Measurements from ENCODE around the gene MRPS18A.
"Not testable (repeated sequence)": the region's sequence is repeated elsewhere in the genome, so short reads cannot be mapped to it uniquely, and the experiment has no call there.

The MRPS18A gene

DNA sequence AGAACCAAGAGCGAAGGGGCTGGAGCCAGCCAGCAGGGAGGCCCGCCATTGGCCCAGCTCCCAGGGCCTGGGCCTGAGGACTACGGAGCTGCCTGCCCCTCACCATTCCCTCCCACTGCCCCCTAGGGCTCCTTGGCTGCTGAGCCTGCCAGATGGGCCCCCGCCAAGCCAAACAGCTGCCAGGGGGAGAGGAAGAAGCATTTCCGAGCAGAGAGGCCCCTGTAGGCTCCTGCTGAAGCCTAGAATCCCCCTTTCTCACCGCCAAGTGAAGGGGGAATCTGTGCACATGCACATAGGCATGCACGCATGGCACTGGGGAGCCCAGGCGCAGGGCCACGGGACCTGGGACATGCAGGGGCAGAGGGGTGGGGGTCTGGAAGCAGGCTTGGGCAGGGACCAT, 28.5 kb upstream of the MRPS18A start:
- no peak for DNase-seq

DNA sequence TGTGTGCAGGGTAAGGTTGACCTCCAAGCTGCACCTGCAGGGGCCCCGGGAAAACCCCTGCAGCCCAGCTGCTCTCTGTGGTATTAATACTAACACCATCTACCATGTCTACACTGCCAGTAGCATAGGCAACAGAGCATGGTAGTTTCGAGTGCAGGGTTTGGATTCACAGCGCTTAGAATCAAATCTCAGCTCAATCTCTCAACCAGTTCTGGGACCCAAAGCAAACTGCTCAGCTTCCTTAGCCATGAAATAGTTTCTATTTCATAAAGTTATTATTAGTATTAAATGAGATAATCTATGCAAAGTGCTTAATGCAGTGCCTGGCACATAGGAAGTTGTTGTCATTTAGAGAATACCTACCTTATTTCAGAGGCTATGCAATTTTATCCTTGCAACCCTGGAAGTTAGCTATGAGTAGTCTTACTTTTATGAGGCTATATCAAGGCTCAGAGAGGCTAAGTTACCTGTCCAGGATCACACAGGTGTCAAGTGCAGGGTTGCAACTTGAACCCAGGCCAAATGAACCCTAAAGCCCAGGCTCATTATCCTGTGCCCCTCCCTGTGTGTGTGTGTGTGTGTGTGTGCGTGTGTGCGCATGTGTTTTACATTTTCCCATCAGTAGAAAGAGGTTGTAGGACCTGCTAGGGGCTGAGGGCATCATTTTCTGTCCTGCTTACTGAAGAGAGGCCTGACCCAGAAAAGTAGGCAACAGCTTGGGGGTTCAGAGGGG, 27.6 kb upstream of the MRPS18A start:
- DNase-seq: no peak

DNA sequence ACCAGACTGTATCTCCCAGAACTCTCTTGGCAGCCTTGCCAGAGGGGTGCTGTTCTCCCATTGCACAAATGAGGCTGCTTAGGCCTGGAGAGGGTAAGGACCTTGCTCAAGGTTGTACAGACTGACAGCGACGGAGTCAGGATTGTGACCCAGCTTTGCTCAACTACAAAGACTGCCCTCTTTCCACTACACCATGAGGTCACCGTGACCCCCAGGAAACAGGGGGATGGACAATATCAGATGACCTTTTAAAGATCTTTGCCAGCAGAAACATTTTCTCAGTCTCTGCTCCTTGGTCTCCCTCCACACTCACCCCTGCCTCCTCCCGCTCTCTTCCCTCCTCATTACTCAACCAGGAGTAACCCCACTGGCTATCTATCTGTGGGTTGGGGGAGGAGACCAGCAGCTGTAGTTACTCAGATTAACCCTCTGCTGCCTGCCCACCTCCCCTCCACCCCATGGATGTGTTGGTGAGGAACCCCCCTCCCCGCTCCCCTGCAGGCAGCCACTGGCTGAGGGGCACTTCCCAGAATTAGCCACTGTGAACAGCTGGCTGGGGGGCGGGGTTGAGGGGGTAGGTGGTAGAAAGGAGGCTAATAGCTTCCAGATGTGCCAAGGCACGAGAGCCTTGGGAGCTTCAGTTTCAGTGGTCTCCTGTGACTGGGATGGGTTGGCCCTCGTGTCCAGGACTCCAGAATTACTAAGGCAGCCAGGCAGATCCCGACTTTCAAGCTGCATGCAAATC, 26.9 kb upstream of the MRPS18A start:
- no peak for DNase-seq

DNA sequence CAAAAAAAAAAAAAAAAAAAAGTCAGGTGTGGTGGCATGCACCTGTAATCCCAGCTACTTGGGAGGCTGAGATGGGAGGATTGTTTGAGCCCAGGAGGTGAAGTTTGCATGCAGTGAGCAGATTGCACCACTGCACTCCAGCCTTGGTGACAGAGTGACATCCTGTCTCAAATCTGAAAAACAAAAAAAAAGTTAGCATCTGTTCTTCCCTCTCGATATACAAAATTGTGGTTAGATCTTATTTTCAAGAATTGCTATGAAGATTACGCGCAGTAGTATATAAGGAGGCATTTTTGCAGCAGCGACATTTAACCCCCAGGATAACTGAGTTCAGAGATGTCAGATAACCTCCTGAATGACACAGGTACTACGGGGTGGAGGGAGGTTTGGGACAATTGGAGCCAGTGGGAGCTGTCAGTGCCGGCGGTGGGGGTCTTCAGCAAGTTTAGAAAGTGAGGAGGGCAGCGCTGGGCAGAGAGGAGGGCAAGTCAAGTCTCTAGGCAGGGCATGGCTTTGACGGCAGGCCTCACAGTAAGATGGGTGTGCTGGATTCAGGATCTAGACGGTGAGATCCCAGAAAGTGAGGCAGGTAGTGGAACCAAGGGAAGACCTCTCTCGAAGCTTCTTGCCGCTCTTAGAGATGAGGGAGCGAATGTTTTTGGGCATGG, 26.2 kb upstream of the MRPS18A start:
- DNase-seq: no peak

DNA sequence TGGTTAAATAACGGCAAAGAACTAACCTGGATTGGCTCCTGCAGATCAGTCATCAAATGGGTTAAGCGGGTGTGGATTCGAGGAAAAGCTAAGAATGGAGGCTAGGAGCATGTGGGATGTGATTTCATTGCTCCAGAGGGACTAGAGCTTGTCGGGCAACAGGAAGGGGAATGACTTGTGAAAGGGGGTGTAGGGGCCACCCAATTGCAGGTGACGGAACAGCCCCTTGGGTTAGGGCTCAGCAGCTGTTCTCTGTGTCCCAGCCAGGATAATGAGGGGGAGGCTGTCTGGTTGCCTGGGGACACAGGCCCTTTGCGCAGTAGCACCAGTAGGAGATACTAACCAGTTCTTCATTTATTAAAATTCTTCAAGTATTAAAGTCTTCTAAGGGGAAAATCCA, 25.0 kb upstream of the MRPS18A start:
- no peak for DNase-seq

DNA sequence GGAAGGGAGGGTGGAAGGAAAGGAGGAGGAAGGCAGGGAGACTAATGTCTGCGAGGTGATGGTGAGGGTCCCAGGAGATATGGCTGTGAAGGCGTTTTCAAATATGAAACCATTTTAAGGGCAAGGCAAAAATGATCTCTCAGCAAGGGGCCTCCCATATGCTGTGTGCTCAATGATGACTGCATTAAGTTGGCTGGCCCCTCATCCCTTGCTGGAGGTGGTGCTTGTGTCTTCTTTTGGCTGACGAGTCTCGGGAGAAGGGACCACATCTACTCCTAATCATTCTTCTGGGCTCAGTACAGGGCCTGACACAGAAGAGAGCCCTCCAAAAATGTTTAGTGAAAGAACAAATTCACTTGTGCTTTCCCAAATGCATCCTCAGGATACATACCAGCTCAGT, 23.0 kb upstream of the MRPS18A start:
- no peak for DNase-seq

DNA sequence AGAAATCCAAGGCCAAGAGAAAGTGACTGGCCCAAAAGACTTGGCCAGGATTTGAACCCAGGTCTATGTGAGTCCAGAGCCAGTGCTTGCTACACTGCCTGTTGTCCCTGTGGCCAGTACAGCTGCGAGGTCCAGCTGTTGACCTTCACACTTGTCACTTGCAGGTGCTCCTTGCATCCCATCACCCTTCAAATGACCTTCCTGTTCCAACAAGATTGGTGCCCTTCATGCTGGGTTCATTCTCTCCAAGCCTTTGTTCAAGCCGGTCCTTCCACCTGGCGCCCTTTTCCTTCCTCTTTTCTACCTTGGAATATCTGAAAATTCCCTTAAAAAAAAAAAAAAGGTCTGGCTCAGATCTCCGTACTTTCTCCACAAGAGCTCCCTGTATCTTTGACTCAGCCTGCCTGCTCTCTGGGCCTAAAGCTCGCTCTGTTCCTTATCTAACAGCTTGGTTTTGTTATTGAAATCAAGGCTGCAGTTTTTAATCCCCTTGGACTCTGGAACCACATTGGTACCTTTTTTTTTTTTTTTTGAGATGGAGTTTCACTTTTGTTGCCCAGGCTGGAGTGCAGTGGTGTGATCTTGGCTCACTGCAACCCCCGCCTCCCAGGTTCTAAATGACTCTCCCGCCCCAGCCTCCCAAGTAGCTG, 22.2 kb upstream of the MRPS18A start:
- DNase-seq: no peak

DNA sequence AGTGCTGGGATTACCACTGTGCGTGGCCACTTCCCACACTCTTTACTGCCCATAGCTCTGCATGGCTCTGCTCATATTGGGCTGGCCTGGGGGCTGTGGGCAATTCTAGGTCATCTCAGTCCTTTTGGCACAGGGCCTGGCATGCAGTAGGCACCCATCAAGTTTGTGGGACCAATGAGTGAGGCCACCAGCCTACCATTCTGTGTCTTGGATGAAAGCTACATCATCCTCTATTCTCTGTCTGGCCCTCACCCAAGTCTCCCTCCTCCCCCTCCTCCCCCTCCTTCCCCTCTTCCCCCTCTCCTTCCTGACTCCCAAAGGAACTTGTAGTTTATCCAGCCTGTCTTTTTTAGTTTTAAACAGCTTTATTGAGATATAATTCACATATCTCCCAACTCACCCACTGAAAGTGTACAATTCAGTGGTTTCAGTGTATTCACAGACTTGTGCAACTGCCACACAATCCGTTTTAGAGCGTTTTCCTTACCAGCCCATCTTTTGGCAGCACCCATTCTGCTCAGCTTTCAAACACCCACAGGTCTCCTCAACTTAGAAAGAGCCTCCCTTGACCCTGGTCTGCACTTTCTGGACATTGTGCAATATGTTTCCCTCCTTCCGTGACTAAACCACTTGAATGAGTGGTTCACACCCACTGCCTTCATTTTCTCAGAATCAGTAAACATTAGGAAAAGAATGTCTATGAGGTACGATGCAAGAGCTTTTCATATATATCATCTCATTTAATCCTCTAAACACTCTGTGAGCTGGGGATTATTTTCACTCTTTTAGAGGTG, 21.5 kb upstream of the MRPS18A start:
- no peak for DNase-seq

DNA sequence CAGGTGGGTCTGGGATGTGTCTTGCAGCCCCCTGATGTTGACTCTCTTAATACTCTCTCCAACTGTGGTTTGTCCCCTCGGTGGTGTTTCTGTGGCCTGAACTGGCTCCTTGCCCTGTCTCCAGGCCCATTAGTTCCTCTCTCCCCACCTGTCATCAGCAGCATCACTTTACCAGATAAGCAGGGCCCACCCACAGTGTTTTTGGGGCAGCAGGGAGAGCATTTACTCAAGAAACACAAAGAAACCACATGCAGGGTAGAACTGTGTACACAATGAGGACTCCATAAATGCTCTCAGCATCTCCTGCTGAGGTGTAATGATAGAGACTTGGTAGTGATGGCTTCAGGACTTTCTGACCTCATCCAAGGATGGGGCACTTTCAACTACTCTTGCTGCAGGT, 20.2 kb upstream of the MRPS18A start:
- DNase-seq: no peak

DNA sequence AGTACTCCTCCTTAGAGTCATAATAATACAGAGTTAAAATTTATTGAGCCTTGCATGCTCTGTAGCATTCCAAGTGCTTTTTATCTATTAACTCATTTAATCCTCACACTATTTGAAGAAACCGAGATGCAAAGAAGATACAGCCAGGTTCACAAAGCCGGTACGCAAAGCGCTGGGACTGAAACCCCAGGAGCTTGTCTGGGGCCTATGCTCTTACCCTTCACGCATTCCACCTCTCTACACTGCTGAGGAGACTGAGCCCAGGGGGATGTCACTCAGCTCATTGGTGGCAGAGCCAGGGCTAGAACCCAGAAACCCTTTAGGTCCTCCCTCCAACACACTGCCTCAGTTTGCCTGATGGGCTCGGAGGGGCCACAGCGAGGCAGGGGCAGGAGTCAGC, 19.7 kb upstream of the MRPS18A start:
- no peak for DNase-seq

DNA sequence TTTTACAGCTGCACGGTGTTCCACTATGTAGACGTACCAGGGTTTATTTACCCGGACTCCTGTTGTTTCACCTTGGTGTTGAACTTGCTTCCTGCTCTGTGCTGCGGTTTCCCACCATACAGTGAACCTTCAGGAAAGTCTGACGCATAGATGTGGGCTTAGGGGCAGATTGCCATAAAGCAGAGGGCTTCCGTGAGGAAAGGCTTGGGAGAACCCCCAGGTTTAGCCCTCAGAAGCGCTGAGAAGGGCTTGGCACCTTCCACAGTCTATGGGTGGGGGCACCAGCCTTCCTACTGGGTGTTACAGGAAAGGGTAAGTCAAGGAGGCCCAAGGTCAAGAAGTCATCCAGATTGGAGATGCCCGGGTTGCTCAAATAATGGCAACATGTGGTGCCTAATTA, 19.2 kb upstream of the MRPS18A start:
- no peak for DNase-seq

DNA sequence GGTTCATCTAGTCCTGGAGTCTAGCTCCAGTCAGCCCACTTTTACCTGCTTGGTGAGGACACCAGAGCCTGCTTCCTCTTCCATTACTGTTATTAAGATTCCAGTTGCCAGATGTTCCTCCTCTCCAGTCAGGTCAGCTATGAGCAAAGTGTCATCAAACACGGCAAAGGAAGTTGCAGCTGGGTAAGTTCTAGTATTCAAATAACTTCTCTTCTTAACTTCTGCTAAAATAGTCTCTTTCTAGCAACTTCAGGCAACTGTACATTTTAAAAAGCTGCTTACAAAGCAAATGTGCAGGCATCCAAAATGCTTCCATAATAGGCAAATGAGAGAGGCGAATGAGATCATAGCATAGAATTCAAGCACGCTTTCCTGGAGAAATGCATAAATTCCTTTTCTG, 18.4 kb upstream of the MRPS18A start:
- DNase-seq: no peak

DNA sequence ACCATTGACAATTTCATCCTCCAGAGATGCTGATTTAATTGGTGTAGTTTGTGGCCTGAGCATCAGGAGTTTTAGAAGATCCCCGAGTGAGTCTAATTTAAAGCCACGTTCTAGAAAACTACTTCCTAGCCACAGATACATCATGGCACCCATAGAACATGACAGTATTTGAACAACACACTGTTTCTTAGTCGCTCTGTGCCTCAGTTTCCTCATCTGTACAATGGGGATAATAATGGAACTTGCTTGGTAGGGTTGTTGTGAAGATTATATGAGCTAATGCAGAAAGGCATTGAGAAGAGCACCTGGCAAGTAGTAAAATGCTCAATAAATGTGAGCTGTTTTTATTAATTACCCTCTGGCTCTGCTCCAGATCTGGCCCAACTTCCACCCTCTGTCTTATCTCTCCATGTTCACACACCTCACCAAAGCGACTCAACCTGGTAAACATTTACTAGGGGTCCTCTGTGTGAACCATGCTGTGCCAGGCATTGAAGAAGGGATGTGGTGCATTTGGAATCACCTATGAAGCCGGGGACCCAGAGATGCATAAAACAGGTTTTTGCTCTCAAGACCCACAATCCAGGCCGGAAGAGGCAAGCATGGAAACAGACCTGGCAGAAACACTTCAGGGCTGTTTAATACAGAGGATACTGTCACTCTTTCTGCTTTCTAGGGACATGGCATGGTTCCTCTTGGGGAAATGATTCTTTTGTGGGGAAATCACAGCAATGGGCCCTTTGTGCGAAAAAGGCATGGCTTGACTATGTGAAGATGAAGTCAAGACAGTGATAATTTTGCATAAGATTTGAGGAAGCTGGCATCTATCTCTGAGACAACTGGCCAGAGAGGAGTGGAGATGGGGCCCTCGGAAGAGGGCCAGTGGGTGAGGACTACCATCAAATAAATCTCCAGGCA, 16.2 kb upstream of the MRPS18A start:
- no peak for DNase-seq

DNA sequence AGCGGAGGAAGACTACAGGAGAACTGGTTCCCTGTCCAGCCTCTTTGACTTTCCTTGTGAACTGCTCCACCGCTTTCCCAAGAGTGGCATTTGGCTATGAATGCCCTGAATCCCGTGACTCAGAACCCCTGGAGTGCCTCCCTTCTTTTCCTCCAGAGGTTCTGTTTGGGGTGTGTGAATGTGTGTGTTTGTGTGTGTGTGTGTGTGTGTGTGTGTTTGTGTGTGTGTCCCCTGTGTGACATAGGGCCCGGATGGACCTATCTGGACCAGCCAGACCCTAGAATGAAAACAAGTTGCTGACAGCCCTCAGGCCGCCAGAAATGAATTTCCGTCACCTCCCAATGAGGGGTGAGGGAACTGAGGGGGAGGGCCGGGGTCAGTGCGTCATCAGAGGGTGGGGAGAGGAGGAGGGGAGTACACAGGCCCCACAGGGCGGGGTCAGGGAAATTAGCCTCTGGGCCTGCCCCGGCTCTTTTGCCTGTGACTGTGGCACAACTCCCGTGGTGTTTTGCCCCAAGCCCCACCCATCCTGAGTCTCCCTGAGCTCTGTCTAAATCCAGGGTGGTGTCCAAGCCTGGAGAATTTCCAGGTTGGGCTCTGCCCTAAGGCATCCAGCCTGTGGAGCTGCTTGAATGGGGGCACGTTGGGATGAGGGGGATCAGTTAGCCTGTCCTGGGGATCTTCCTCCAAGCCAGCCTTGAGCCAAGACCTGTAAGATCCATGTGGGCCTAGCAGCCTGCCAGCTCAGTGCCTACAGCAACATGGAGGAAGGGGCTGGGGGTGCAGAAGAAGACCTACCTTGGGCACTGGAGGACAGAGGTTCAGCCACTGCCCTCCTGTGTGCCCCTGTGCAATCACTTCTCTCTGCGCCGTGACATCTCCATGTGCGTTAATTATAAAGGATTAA, 15.2 kb upstream of the MRPS18A start:
- DNase-seq: no peak

DNA sequence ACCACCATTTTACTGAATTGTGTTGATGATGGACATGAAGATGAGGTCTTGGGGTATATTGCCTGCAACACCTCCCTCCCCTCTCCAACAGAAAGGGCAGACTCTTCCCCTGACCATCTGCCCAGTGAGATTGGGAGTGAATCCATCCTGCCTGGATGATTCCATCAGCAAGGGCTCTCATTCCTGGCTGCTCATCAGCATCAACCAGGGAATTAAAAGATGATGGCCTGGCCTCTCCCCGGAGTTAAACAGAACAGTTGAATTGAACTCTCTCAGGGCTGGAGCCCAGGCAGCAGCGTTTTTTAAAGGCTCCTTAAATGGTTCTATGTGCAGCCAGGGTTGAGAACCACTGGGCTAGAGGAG, 14.6 kb upstream of the MRPS18A start:
- DNase-seq: no peak

DNA sequence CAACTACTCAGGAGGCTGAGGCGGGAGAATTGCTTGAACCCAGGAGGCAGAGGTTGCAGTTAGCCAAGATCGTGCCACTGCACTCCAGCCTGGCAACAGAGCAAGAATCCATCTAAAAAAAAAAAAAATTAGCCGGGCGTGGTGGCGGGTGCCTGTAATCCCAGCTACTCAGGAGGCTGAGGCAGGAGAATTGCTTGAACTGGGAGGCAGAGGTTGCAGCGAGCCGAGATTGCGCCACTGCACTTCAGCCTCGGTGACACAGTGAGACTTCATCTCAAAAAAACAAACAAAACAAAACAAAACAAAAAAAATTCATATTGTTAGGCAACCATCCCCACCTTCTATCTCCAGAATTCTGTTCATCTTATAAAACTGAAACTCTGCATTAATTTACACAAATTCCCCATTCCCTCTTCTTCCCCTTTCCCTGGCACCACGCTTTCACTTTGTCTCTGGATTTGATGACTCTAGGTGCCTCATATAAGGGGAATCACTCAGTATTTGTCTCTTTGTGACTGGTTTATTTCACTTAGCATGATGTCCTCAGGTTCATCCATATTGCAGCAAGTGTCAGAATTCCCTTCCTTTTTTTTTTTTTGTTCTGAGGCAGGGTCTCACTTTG, 13.5 kb upstream of the MRPS18A start:
- DNase-seq: not testable (repeated sequence)

DNA sequence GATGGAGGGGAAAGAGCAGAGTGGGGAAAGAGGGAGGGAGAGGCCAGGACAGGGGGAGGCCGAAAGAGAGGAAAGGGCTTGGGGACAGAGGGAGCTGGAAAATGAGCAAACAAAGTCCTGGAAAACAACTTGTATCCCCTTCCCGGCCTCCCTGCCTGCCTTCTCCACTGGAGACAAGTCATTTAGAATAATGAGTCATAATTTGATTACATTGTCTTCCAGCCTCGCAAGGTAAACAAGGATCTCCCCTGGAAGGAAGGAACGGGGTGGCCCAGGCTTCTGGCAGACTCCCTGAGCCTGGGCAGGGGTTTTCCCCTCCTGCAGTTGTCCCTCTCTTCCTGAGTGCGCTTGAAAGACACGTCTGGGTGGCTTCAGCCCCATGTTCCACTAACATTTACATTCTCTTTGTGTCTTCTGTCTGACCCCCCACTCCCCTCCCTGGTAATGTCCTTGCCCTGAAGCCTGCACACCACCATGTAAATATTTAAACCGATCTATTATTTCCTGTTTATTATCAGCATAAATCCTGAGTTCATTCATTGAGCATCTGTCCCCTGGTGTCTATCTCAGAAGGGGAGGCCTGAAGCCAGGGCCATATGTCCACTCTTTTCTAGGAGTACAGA, 12.1 kb upstream of the MRPS18A start:
- DNase-seq: no peak

DNA sequence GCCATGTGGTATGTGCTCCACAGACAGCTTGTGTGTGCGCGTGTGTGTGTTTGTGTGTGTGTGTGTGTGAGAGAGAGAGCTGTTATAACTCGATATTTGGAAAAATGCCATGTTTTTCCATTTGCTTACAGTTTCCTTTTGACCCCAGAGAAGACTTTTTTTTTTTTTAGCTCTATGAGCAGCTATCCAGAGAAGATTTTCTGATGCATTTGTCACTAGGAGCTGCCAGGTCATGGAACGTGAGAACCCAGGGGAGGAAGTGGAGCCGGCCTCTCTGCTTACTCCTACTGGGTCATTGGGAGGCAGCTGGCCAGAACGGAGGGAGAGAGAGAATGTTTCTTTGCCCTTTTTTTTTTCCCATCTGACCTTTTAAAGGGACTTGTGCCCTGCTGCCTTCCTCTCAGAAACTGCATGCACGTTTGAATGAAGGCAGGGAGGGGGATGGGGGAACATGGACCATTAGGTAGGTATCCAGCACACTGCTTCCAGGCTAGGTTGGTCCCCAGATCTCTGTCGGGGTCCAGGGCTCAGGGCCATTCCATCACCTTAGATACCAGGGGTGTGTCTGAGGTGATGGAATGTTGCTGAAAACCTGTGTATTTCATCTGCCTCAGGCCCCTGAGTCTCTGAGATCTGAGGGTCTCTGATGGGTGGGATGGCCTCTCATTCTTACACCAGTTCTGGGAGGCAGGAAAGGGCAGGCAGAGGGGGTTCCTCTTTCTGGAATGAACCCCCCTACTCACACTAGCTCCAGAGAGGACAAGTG, 11.2 kb upstream of the MRPS18A start:
- DNase-seq: no peak

DNA sequence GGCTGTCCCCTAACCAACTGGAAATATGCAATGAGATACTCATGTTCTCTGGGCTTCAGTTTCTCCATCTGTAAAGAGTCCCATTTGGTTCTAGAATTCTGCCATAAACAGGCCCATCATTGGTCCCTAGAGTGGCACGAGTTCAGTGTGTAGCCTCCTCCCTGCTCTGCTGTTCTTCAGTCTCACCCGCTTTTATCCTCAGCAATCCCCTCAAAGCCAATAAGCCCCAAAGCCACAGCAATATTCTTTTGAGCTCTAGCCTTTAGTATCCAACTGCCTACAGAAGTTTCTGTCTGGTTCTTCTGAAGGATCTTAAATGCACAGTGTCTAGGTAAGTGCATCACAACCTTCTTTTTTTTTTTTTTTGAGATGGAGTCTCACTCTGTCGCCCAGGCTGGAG, 9.8 kb upstream of the MRPS18A start:
- no peak for DNase-seq

Data from CD4-positive, alpha-beta T cell treated with Interleukin-17A for 4 hours (primary cell).